ENCODE results near the gene ISYNA1.

GRCh38 chr19:18408053-18408476 lies 29.9 kb downstream of the ISYNA1 start:
- TF ChIP-seq POLR2AphosphoS5 (IDR thresholded peaks at IDR 0.05; ENCODE audit: low read depth, low read length) (no peak), POLR2A (IDR thresholded peaks at IDR 0.05; ENCODE audit: low read depth, low read length) (peak; percentile 41; the same call in 1 of the 2 replicates)

Data from GM12892 (cell line).